Neural progenitor cell (in vitro differentiated cells): ENCODE results near the gene LTV1. TPM values are rescaled to one million over a fixed set of nuclear protein-coding genes. Genes with fewer than 3 reads are reported as not detected.

Experiments used
- DNase-seq: peaks from one replicate; pipeline ENCODE4 v3.0.0-alpha.2; 2016; ENCODE audit warnings: low spot score
- H2AFZ ChIP-seq: fragments of 200-600 bp; sonication (generic); replicated peaks from 2 replicates; pipeline ENCODE4 v1.6.1; 2016; ENCODE audit warnings: antibody characterized with exemption
- H3F3A ChIP-seq: fragments of 200-600 bp; sonication (generic); 2 replicates; pipeline ENCODE4 v1.6.1; 2016; ENCODE audit warnings: antibody characterized with exemption, low read depth
- H3K27ac ChIP-seq: fragments of 200-600 bp; sonication (generic); 2 replicates; pipeline ENCODE4 v1.5.1; 2016; ENCODE audit warnings: mild to moderate bottlenecking
- H3K27me3 ChIP-seq: fragments of 200-600 bp; sonication (generic); 2 replicates; pipeline ENCODE4 v1.6.1; 2016; ENCODE audit warnings: mild to moderate bottlenecking, moderate library complexity
- H3K36me3 ChIP-seq: fragments of 200-600 bp; sonication (generic); 2 replicates; pipeline ENCODE4 v1.5.1; 2016
- H3K4me1 ChIP-seq: fragments of 200-600 bp; sonication (generic); 2 replicates; pipeline ENCODE4 v1.6.1; 2016; ENCODE audit warnings: mixed run types
- H3K4me2 ChIP-seq: fragments of 200-600 bp; sonication (generic); 2 replicates; pipeline ENCODE4 v1.6.1; 2016
- H3K4me3 ChIP-seq: fragments of 200-600 bp; sonication (generic); 2 replicates; pipeline ENCODE4 v1.5.1; 2016
- H3K79me2 ChIP-seq: fragments of 200-600 bp; sonication (generic); 2 replicates; pipeline ENCODE4 v1.6.1; 2016; ENCODE audit warnings: low read depth
- H3K9ac ChIP-seq: fragments of 200-600 bp; sonication (generic); 2 replicates; pipeline ENCODE4 v1.6.1; 2016
- H3K9me3 ChIP-seq: fragments of 200-600 bp; sonication (generic); 2 replicates; pipeline ENCODE4 v1.5.1; 2016; ENCODE audit warnings: low read depth
- H4K20me1 ChIP-seq: fragments of 200-600 bp; sonication (generic); 2 replicates; pipeline ENCODE4 v1.6.1; 2016; ENCODE audit warnings: low read depth
- H3K27ac Mint-ChIP-seq: 3 replicates; pipeline ENCODE4 v1.8.0; 2021; ENCODE audit warnings: mixed read lengths
- H3K27me3 Mint-ChIP-seq: 2 replicates; pipeline ENCODE4 v1.8.0; 2022; ENCODE audit warnings: low read depth, mild to moderate bottlenecking, inconsistent platforms, moderate library complexity, mixed read lengths; ENCODE audit not compliant: insufficient read depth
- H3K36me3 Mint-ChIP-seq: 3 replicates; pipeline ENCODE4 v1.8.0; 2021; ENCODE audit warnings: mixed read lengths
- H3K4me1 Mint-ChIP-seq: 3 replicates; pipeline ENCODE4 v1.8.0; 2021; ENCODE audit warnings: mixed read lengths
- H3K4me3 Mint-ChIP-seq: 3 replicates; pipeline ENCODE4 v1.8.0; 2021; ENCODE audit warnings: mild to moderate bottlenecking, moderate library complexity, mixed read lengths
- H3K9me3 Mint-ChIP-seq: 3 replicates; pipeline ENCODE4 v1.8.0; 2020; ENCODE audit warnings: mixed read lengths
- EZH2 ChIP-seq: fragments of 200-600 bp; sonication (generic); IDR thresholded peaks from 2 replicates; pipeline ENCODE4 v1.6.1; 2017; ENCODE audit warnings: antibody characterized with exemption, mild to moderate bottlenecking, moderate library complexity
- EZH2phosphoT487 ChIP-seq: fragments of 200-600 bp; sonication (generic); IDR thresholded peaks from 2 replicates; pipeline ENCODE4 v1.6.1; 2017; ENCODE audit warnings: antibody characterized with exemption
- total RNA-seq: library from RNA; depleted of rRNA; stranded (reverse); fragments of >200 nt; gene quantifications from 2 replicates; pipeline ENCODE4 v1.2.3, GENCODE V29; 2015; ENCODE audit warnings: low replicate concordance
- TF ChIP-seq, protein P1 (sequence below): fragments of 200-600 bp; sonication (generic); IDR thresholded peaks from 2 replicates; pipeline ENCODE4 v1.5.1; 2017; ENCODE audit warnings: antibody characterized with exemption, mild to moderate bottlenecking

Gene LTV1
- total RNA-seq, 1 donor from 2014 or later: 36.0 TPM

DNA sequence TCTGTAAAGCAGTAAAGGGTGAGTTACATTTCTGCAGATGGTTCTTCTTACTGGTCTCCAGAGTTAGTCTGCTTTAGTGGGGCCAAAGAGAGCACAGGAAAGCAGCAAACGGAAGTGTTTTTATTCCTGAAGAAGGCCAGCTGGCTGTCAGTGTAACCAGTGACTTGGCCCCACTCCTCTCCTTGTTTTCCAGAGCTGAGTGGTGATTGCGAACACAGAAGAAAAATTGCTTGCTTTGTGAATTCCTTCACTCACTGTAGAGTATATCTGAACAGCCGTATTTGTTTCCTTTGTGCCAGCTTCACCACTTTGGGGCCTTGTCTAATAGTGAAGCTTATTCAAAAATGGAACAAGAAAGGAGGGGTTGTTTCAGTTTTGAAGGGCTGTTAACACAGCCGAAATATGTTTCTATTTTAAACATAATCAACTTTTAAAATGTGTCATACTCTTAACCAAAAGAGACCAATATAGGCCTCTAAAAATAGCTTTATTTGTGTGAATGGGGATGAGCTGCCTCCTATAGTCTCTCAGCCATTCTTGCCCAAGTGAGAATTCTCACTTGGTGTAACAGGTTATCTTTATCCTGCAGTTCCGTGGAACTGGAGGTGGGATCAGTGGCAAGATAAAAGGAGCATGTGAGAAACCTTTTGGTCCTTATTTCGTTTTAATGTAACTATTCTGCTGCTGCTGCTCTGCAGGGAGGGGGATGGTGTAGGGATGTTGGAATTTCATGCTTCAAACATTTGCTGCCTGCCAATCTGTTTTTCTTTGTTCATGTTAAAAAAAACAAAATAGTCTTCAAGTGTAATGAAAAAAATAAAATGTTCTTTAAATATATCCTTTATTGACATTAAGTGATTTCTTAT lies 59.0 kb downstream of the LTV1 start:
- Histone ChIP-seq H3K9ac (no peak overlapping the region), H3K36me3 (no peaks in the 10 kb centered on the region), H3K79me2 (no peaks in the 10 kb centered on the region), H3F3A (no peaks in the 10 kb centered on the region), H3K4me3 (no peak overlapping the region), H2AFZ (peak overlapping the region; percentile 47), H3K9me3 (no peaks in the 10 kb centered on the region), H3K27me3 (no peaks in the 10 kb centered on the region), H3K4me2 (no peak overlapping the region), H3K27ac (no peak overlapping the region), H4K20me1 (no peaks in the 10 kb centered on the region), H3K4me1 (no peaks in the 10 kb centered on the region)
- Mint-ChIP-seq H3K4me3 (no peak overlapping the region), H3K36me3 (no peaks in the 10 kb centered on the region), H3K27ac (no peak overlapping the region), H3K9me3 (peaks cover 2% of the 10 kb centered on the region), H3K4me1 (peaks cover 3% of the 10 kb centered on the region), H3K27me3 (peaks cover 4% of the 10 kb centered on the region)
- no peak for DNase-seq
- TF ChIP-seq, protein P1, sequence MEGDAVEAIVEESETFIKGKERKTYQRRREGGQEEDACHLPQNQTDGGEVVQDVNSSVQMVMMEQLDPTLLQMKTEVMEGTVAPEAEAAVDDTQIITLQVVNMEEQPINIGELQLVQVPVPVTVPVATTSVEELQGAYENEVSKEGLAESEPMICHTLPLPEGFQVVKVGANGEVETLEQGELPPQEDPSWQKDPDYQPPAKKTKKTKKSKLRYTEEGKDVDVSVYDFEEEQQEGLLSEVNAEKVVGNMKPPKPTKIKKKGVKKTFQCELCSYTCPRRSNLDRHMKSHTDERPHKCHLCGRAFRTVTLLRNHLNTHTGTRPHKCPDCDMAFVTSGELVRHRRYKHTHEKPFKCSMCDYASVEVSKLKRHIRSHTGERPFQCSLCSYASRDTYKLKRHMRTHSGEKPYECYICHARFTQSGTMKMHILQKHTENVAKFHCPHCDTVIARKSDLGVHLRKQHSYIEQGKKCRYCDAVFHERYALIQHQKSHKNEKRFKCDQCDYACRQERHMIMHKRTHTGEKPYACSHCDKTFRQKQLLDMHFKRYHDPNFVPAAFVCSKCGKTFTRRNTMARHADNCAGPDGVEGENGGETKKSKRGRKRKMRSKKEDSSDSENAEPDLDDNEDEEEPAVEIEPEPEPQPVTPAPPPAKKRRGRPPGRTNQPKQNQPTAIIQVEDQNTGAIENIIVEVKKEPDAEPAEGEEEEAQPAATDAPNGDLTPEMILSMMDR: no peak
- TF ChIP-seq EZH2phosphoT487 (no peak), EZH2 (no peak)

DNA sequence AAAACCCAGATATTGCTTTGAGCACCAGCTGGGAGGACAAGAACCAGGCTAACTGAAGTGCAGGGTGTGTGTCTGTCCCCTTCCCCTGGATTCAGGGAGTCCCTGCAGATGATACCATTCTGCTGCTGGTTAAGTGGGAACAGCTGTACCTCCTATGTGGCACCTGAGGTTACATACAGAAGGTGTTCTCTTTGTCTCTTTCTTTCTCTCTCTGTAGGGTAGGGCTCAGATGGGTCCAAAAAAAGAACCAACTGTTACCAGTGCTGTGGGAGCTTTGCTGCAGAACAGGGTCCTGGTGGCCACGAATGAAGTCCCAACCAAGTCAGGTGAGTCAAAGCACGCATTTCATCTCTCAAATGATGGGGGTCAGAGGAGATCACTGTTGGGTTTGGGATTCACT lies 59.7 kb downstream of the LTV1 start:
- no peak overlapping the region for H3K9ac ChIP-seq
- H3K4me1 ChIP-seq: no peaks in the 10 kb centered on the region
- TF ChIP-seq, protein P1: no peak
- TF ChIP-seq EZH2phosphoT487 (no peak), EZH2 (no peak)
- H3K79me2 ChIP-seq: no peaks in the 10 kb centered on the region
- Mint-ChIP-seq H3K27me3 (peaks cover 4% of the 10 kb centered on the region), H3K36me3 (no peaks in the 10 kb centered on the region), H3K27ac (no peak overlapping the region), H3K4me1 (peaks cover 3% of the 10 kb centered on the region), H3K4me3 (no peak overlapping the region), H3K9me3 (peaks cover 2% of the 10 kb centered on the region)
- no peaks in the 10 kb centered on the region for H3K36me3 ChIP-seq
- no peaks in the 10 kb centered on the region for H4K20me1 ChIP-seq
- H3K27ac ChIP-seq: no peak overlapping the region
- H3K27me3 ChIP-seq: no peaks in the 10 kb centered on the region
- no peak overlapping the region for H3K4me2 ChIP-seq
- no peak for DNase-seq
- no peak overlapping the region for H3K4me3 ChIP-seq
- H3F3A ChIP-seq: no peaks in the 10 kb centered on the region
- no peaks in the 10 kb centered on the region for H3K9me3 ChIP-seq
- H2AFZ ChIP-seq: peak overlapping the region; percentile 68

DNA sequence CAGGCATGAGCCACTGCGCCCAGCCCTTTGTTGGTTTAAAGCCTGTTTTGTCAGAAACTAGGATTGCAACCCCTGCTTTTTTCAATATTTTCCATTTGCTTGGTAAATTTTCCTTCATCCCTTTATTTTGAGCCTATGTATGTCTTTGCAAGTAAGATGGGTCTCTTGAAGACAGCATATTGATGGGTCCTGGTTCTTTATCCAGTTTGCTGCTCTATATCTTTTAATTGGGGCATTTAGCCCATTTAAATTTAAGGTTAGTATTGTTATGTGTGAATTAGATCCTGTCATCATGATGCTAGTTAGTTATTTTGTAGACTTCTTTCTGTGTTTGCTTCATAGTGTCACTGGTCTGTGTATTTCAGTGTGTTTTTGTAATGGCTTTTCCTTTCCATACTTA lies 67.9 kb downstream of the LTV1 start:
- DNase-seq: no peak
- H4K20me1 ChIP-seq: no peaks in the 10 kb centered on the region
- no peak overlapping the region for H2AFZ ChIP-seq
- TF ChIP-seq, protein P1: no peak
- TF ChIP-seq EZH2 (no peak), EZH2phosphoT487 (no peak)
- H3K9me3 ChIP-seq: no peaks in the 10 kb centered on the region
- H3K27ac ChIP-seq: no peak overlapping the region
- H3F3A ChIP-seq: no peaks in the 10 kb centered on the region
- H3K79me2 ChIP-seq: no peaks in the 10 kb centered on the region
- Mint-ChIP-seq H3K4me1 (no peaks in the 10 kb centered on the region), H3K27me3 (peaks cover 7% of the 10 kb centered on the region), H3K27ac (no peak overlapping the region), H3K4me3 (no peak overlapping the region), H3K36me3 (peaks cover 1% of the 10 kb centered on the region), H3K9me3 (peaks cover 33% of the 10 kb centered on the region)
- H3K27me3 ChIP-seq: no peaks in the 10 kb centered on the region
- no peaks in the 10 kb centered on the region for H3K4me1 ChIP-seq
- no peak overlapping the region for H3K4me2 ChIP-seq
- no peak overlapping the region for H3K9ac ChIP-seq
- H3K36me3 ChIP-seq: no peaks in the 10 kb centered on the region
- no peak overlapping the region for H3K4me3 ChIP-seq
